Measurements from ENCODE around the gene MYADML2.

DNA sequence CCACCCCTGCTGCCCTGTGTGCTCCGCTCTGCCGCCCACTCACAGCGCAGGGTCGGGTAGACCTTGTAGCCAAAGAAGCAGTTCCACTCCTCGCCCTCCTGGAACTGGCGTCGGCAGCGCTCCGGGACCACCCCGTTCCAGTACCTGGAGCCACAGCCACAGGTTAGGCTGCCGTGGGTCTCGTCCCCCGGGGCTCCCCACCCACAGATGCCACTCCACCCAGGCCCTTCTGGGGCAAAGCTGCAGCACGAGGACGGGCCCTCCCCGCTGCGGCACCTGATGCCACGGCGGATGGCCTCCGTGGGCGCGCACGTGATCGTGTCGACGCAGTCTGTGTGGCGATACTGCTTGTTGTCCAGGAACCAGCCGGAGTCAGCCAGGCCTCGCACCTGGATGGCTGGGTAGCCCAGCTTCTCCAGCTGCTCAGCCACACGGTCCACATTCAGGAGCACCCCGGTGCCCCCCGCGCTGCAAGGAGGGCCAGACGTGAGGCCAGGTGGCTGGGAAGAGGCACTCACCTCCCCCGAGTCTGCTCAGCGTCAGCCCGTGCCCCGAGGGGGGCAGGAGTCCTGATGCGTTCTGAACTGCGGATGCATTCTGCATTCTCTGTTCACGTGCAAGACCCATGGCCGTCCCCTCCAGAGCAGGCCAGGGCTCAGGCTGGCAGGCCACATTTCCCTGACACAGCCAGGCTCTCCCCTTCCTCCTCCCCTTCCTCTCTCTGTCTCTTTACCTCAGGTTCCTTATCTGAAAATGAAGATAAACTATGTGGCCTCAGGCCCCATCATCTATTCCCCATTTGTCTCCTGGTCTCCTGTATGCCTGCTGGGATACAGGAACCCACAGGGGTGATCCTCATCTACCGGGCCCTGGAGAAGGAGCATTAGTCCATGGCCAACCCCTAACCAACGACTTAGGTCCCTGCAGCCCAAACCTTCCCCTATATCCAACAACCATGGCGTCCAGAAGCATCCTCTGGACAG is 9.9 kb upstream of the MYADML2 start:
- TF ChIP-seq POLR2A (IDR thresholded peaks at IDR 0.05): no peak
- TF ChIP-seq EP300 (IDR thresholded peaks at IDR 0.05): no peak
- no peak for TF ChIP-seq POLR2AphosphoS5 (IDR thresholded peaks at IDR 0.05)
